HK-2 (cell line): ENCODE measurements around the gene ZNF615.
A peak's percentile ranks its signal among the peaks of the same experiment; 100 is the strongest.
"Not testable (repeated sequence)": the region's sequence is repeated elsewhere in the genome, so short reads cannot be mapped to it uniquely, and the experiment has no call there.

Experiments used
- DNase-seq: peaks from one replicate; pipeline ENCODE4 v3.0.0-alpha.2; 2018; ENCODE audit not compliant: unreplicated experiment

Gene ZNF615

GRCh38 chr19:52007806-52008557, at the start of gene ZNF615:
Gene ZNF615, minus strand, starts transcription at chr19:52008211. Its CDS starts 4,500 bp downstream, at chr19:52003711.
- peak; percentile 84 for DNase-seq

GRCh38 chr19:52056480-52056879, 48.5 kb upstream of the ZNF615 start:
- DNase-seq, result not testable (repeated sequence)

- not testable (repeated sequence) for DNase-seq
Measured at GRCh38 chr19:52051736-52052135, 43.7 kb upstream of the ZNF615 start.

- DNase-seq, result peak; percentile 92
Measured at GRCh38 chr19:52048555-52049501, 40.8 kb upstream of the ZNF615 start, which contains the start of gene ZNF432. Gene ZNF432, minus strand, starts transcription at chr19:52048838. Its CDS starts 1,970 bp downstream, at chr19:52046868.

- no peak for DNase-seq
Measured at GRCh38 chr19:52039169-52039568, 31.2 kb upstream of the ZNF615 start.

GRCh38 chr19:52034051-52034728, 26.2 kb upstream of the ZNF615 start:
- DNase-seq, result no peak

- no peak for DNase-seq
Measured at GRCh38 chr19:52028780-52029123, 20.7 kb upstream of the ZNF615 start.

GRCh38 chr19:52028027-52028779, 20.2 kb upstream of the ZNF615 start, which contains the start of gene ZNF614:
Gene ZNF614, minus strand, starts transcription at chr19:52028379. Its CDS starts 2,634 bp downstream, at chr19:52025745.
- DNase-seq, result peak; percentile 87

GRCh38 chr19:52026255-52026990, 18.4 kb upstream of the ZNF615 start:
- DNase-seq, result not testable (repeated sequence)

GRCh38 chr19:52024478-52024877, 16.5 kb upstream of the ZNF615 start:
- DNase-seq, result not testable (repeated sequence)

GRCh38 chr19:52022193-52022592, 14.2 kb upstream of the ZNF615 start:
- no peak for DNase-seq

GRCh38 chr19:52020506-52020905, 12.5 kb upstream of the ZNF615 start:
- no peak for DNase-seq

GRCh38 chr19:52010674-52011073, 2.7 kb upstream of the ZNF615 start:
- no peak for DNase-seq

- DNase-seq, result peak; percentile 15
Measured at GRCh38 chr19:52007451-52007805, 583 bp downstream of the ZNF615 start.

GRCh38 chr19:51994048-51994644, 13.9 kb downstream of the ZNF615 start:
- no peak for DNase-seq

GRCh38 chr19:51993422-51993821, 14.6 kb downstream of the ZNF615 start:
- DNase-seq, result no peak

GRCh38 chr19:51986309-51987291, 21.4 kb downstream of the ZNF615 start, which contains the start of gene ZNF350:
Gene ZNF350, minus strand, starts transcription at chr19:51986840. Its CDS starts 12,480 bp downstream, at chr19:51974360.
- DNase-seq, result peak; percentile 91

GRCh38 chr19:51983361-51983760, 24.6 kb downstream of the ZNF615 start:
- DNase-seq, result no peak

GRCh38 chr19:51980926-51981325, 27.1 kb downstream of the ZNF615 start:
- not testable (repeated sequence) for DNase-seq
